Heart right ventricle (tissue), 16 donors: ENCODE results near the gene SLC25A44. TPM values are rescaled to one million over a fixed set of nuclear protein-coding genes. Genes with fewer than 3 reads are reported as not detected.
A peak's percentile ranks its signal among the peaks of the same experiment; 100 is the strongest.

ENCODE experiments used
- ATAC-seq, 8 donors: fragments of 200-7000 bp; cut with Tn5 transposase; one replicate each; pipeline ENCODE4 v1.9.1; 2020; ENCODE audit warnings: mild to moderate bottlenecking in 8 of 8, moderate library complexity in 8 of 8, moderate number of reproducible peaks in 1 of 8
- DNase-seq, 2 donors: peaks; one replicate each; pipeline ENCODE4 v3.0.0-alpha.2; 2020
- H3K27ac ChIP-seq, 10 donors: fragments of 200-600 bp; sonication (generic) in 2 of 10; one replicate each; pipeline versions ENCODE4 v1.5.0 to v1.8.0; 2020 to 2022; ENCODE audit warnings: mild to moderate bottlenecking in 3 of 10
- H3K27me3 ChIP-seq, 7 donors: fragments of 200-600 bp; one replicate each; pipeline ENCODE4 v1.8.0; 2021 to 2022; ENCODE audit warnings: mild to moderate bottlenecking in 2 of 7
- H3K36me3 ChIP-seq, 9 donors: fragments of 200-600 bp; sonication (generic) in 1 of 9; one replicate each; pipeline versions ENCODE4 v1.5.0 to v1.8.0; 2020 to 2022; ENCODE audit warnings: mild to moderate bottlenecking in 2 of 9
- H3K4me1 ChIP-seq, 9 donors: fragments of 200-600 bp; sonication (generic) in 1 of 9; one replicate each; pipeline versions ENCODE4 v1.5.0 to v1.8.0; 2020 to 2022; ENCODE audit warnings: mild to moderate bottlenecking in 4 of 9
- H3K4me3 ChIP-seq, 10 donors: fragments of 200-600 bp; sonication (generic) in 2 of 10; one replicate each; pipeline versions ENCODE4 v1.5.0 to v1.8.0; 2020 to 2022; ENCODE audit warnings: mild to moderate bottlenecking in 7 of 10, moderate library complexity in 2 of 10
- H3K9me3 ChIP-seq, 11 donors: fragments of 200-600 bp in 10 of 11; sonication (generic) in 2 of 11; one replicate each; pipeline versions ENCODE4 v1.5.0 to v1.8.0; 2013 to 2022; ENCODE audit warnings: mild to moderate bottlenecking in 2 of 11, control low read depth in 1 of 11, moderate library complexity in 1 of 11
- CTCF ChIP-seq, 9 donors: fragments of 200-600 bp; sonication (generic) in 2 of 9; IDR thresholded peaks; one replicate each; pipeline versions ENCODE4 v1.5.0 to v1.8.0; 2021 to 2022; ENCODE audit warnings: antibody characterized with exemption in 9 of 9, mild to moderate bottlenecking in 5 of 9, moderate library complexity in 1 of 9
- WGBS, 2 donors: extraction: QIAGEN DNeasy Blood & Tissue Kit; methylation state at CpG; one replicate each; pipeline ENCODE4 v1.1.7; 2013; ENCODE audit warnings: inconsistent platforms in 1 of 2; 5-methylcytosine and 5-hydroxymethylcytosine counted together
- intact Hi-C, 10 donors: fragments of 100-400 bp; cut with DNase I; formaldehyde crosslinking; loops; one replicate each; pipeline versions ENCODE4 v1.11.1 to v1.14.2; 2022
- polyA plus RNA-seq, 2 donors: library from polyadenylated mRNA; stranded (reverse); fragments of 200-250 nt; gene quantifications; one replicate each; pipeline ENCODE4 v1.2.3, GENCODE V29; 2013
- total RNA-seq, 10 donors: library from RNA; stranded (reverse); fragmentation: NEBNext Ultra II Directional in 3 of 10; extraction: Animal tissue kit (Norgen Biotek cat#: 25700) in 3 of 10; gene quantifications; one replicate each; pipeline versions ENCODE4 v1.2.1 to v1.2.4, GENCODE V29; 2021 to 2023
- donor health status: Arrhythmogenic right ventricular cardiomyopathy.
- donor health status: ischemic (EF 13 %, LVEDD 7.1; RV severe dilation, severe dysfunction).
- donor health status: healthy with polysubstance abuse.
- donor health status: DM: no; HTN: yes; CAD: no.
- donor health status: DM: no; HTN: no; CAD: no.
- donor health status: ischemic (EF 25% LVEDD 6.9; RV normal size, moderate dysfunction).
- donor health status: ischemic (EF 25% LVEDD 5.7; RV mildly dilated, moderate dysfunction).
- donor health status: healthy.
- donor health status: DM: yes; HTN: yes; CAD: no.
- donor health status: Ischemic cardiomyopathy.
- donor health status: ischemic (EF 35%, LVEDD 5.7; RV mildly dilated, moderate dysfunction).
- donor health status: nonischemic (EF 11% LVEDD 7.7; RV severe dilation, severe dysfunction).
- donor health status: DM: yes; HTN: yes; CAD: no.
- donor health status: PGD.
- donor health status: ischemic (EF 29% LVEDD 5.4; RV normal size, mild dysfunction).
- donor health status: nonischemic (EF 23%, LVEDD 6.1; RV moderate dilation, normal function).

The SLC25A44 gene
- total and polyA plus RNA-seq, 12 donors, result 7.0 to 26.0 (median 19.0) TPM

GRCh38 chr1:156146020-156146768 is 47.7 kb upstream of the SLC25A44 start:
- Histone ChIP-seq H3K9me3 (no peaks in the 10 kb centered on the region), H3K4me3 (peak overlapping the region in 4 of 10 donors; percentile 0 to 28 (median 9)), H3K27ac (peak overlapping the region in 3 of 10 donors; percentile 2 to 89 (median 3)), H3K36me3 (peaks cover 0 to 1% (median 0%) of the 10 kb centered on the region in 9 donors), H3K27me3 (peaks cover 0 to 19% (median 18%) of the 10 kb centered on the region in 7 donors), H3K4me1 (peaks cover 4 to 54% (median 20%) of the 10 kb centered on the region in 9 donors)
- DNase-seq (peak; percentile 67 to 81), ATAC-seq (peak; percentile 18 to 67 (median 58))
- WGBS, 2 donors, result 12 to 18% methylated on average over 13 of the region's 13 CpGs
- intact Hi-C loops, result loop anchor here in 9 of 10 donors (1.0 to 5.0 kb wide), 6 partner anchors 76 to 171 kb away; no protein-coding TSS in a partner anchor
- TF ChIP-seq CTCF (IDR thresholded peaks at IDR 0.05), result peak; percentile 36 to 78 (median 71)

GRCh38 chr1:156146769-156147405 is 47.0 kb upstream of the SLC25A44 start:
- intact Hi-C loops, result loop anchor here in 9 of 10 donors (1.0 to 5.0 kb wide), 6 partner anchors 75 to 170 kb away; no protein-coding TSS in a partner anchor
- no peak for TF ChIP-seq CTCF (IDR thresholded peaks at IDR 0.05)
- Histone ChIP-seq H3K4me1 (peaks cover 3 to 59% (median 15%) of the 10 kb centered on the region in 9 donors), H3K9me3 (no peaks in the 10 kb centered on the region), H3K27ac (peak overlapping the region in 4 of 10 donors; percentile 2 to 89 (median 14)), H3K27me3 (peaks cover 0 to 23% (median 20%) of the 10 kb centered on the region in 7 donors), H3K4me3 (no peak overlapping the region), H3K36me3 (no peaks in the 10 kb centered on the region)
- peak in 1 of 2 donors; percentile 25 for DNase-seq
- WGBS, 2 donors, result 33 to 34% methylated on average over 9 of the region's 9 CpGs
- peak in 6 of 8 donors; percentile 6 to 16 (median 10) for ATAC-seq

- intact Hi-C loops, result loop anchor here in 2 of 10 donors (5.0 kb wide), 2 partner anchors 74 to 169 kb away; no protein-coding TSS in a partner anchor
- Histone ChIP-seq H3K27ac (peak overlapping the region in 3 of 10 donors; percentile 16 to 89 (median 22)), H3K36me3 (no peaks in the 10 kb centered on the region), H3K9me3 (no peaks in the 10 kb centered on the region), H3K4me1 (peaks cover 3 to 71% (median 15%) of the 10 kb centered on the region in 9 donors), H3K27me3 (peaks cover 0 to 25% (median 20%) of the 10 kb centered on the region in 7 donors), H3K4me3 (no peak overlapping the region)
- 44 to 62% methylated on average over 6 of the region's 6 CpGs for WGBS, 2 donors
- no peak for DNase-seq
- ATAC-seq, result peak in 3 of 8 donors; percentile 17 to 31 (median 29)
- TF ChIP-seq CTCF (IDR thresholded peaks at IDR 0.05), result no peak
These were observed 45.7 kb upstream of the SLC25A44 start for GRCh38 chr1:156148216-156148615.
